IMR-90 (cell line): ENCODE results near the gene NTF3. TPM values are rescaled to one million over a fixed set of nuclear protein-coding genes. Genes with fewer than 3 reads are reported as not detected.

Experiments used
- ATAC-seq: fragments of 200-7000 bp; cut with Tn5 transposase; 2 replicates; pipeline ENCODE4 v1.9.1; 2020; ENCODE audit warnings: low read depth, mild to moderate bottlenecking, moderate library complexity
- BruUV-seq: library from RNA; stranded (reverse); fragments of 400-500 nt; replicated peaks from 2 replicates; lab custom pipeline; 2021; lab: Mats Ljungman, UMichigan
- CTCF ChIA-PET: fragments of 300-600 bp; formaldehyde crosslinking; extraction: SDS; loops from one replicate; lab custom pipeline; 2021; ENCODE audit warnings: antibody characterized with exemption; lab: Yijun Ruan, JAX
- POLR2A ChIA-PET: fragments of 300-600 bp; sonication (Branson Sonifier 250); formaldehyde crosslinking; loops from one replicate; lab custom pipeline; 2022; ENCODE audit warnings: antibody characterized with exemption; ENCODE audit not compliant: unreplicated experiment; lab: Charles Lee
- DNase-seq: peaks from one replicate; pipeline ENCODE4 v3.0.0; 2013
- H2AFZ ChIP-seq: replicated peaks from 2 replicates; pipeline ENCODE3; 2013; ENCODE audit warnings: low read length, mild to moderate bottlenecking; ENCODE audit not compliant: poor library complexity
- H2AK5ac ChIP-seq: 2 replicates; pipeline ENCODE4 v1.6.1; 2013; ENCODE audit warnings: low read depth, low read length, inconsistent platforms
- H2AK9ac ChIP-seq: replicated peaks from 2 replicates; pipeline ENCODE3; 2013; ENCODE audit warnings: mild to moderate bottlenecking, low read depth, low read length, moderate library complexity; ENCODE audit not compliant: poor library complexity
- H2BK120ac ChIP-seq: 2 replicates; pipeline ENCODE4 v1.6.1; 2013; ENCODE audit warnings: low read depth, low read length, inconsistent platforms
- H2BK15ac ChIP-seq: 3 replicates; pipeline ENCODE4 v1.6.1; 2013; ENCODE audit warnings: low read depth, low read length, inconsistent platforms
- H2BK20ac ChIP-seq: 2 replicates; pipeline ENCODE4 v1.6.1; 2013; ENCODE audit warnings: low read depth, mild to moderate bottlenecking, inconsistent platforms, low read length, moderate library complexity
- H2BK5ac ChIP-seq: 2 replicates; pipeline ENCODE4 v1.6.1; 2013; ENCODE audit warnings: mild to moderate bottlenecking, low read depth, low read length, inconsistent platforms; ENCODE audit not compliant: poor library complexity, severe bottlenecking
- H3K14ac ChIP-seq: replicated peaks from 2 replicates; pipeline ENCODE4 v1.6.1; 2013; ENCODE audit warnings: low read depth, low read length, inconsistent platforms
- H3K18ac ChIP-seq: 2 replicates; pipeline ENCODE4 v1.6.1; 2013; ENCODE audit warnings: low read depth, low read length, control low read depth
- H3K23ac ChIP-seq: 2 replicates; pipeline ENCODE4 v1.6.1; 2013; ENCODE audit warnings: low read depth, low read length, inconsistent platforms
- H3K27ac ChIP-seq: 2 replicates; pipeline ENCODE4 v1.5.1; 2013; ENCODE audit warnings: mild to moderate bottlenecking, control low read depth, low read length; ENCODE audit not compliant: insufficient read depth
- H3K27me3 ChIP-seq: 2 replicates; pipeline ENCODE4 v1.6.1; 2013; ENCODE audit warnings: low read length; ENCODE audit not compliant: control insufficient read depth, insufficient read depth
- H3K36me3 ChIP-seq: 2 replicates; pipeline ENCODE4 v1.6.1; 2013; ENCODE audit warnings: low read length, mixed read lengths; ENCODE audit not compliant: control insufficient read depth, insufficient read depth
- H3K4ac ChIP-seq: 2 replicates; pipeline ENCODE4 v1.6.1; 2013; ENCODE audit warnings: low read depth, low read length, inconsistent platforms
- H3K4me1 ChIP-seq: 2 replicates; pipeline ENCODE4 v1.6.1; 2013; ENCODE audit warnings: low read length, mixed read lengths; ENCODE audit not compliant: control insufficient read depth, insufficient read depth
- H3K4me2 ChIP-seq: 2 replicates; pipeline ENCODE4 v1.6.1; 2013; ENCODE audit warnings: low read depth, mild to moderate bottlenecking, control low read depth, low read length, moderate library complexity
- H3K4me3 ChIP-seq: 2 replicates; pipeline ENCODE4 v1.5.1; 2013; ENCODE audit warnings: low read depth, mild to moderate bottlenecking, control low read depth, low read length, moderate library complexity; ENCODE audit not compliant: insufficient read depth
- H3K56ac ChIP-seq: 2 replicates; pipeline ENCODE4 v1.6.1; 2013; ENCODE audit warnings: low read length, inconsistent platforms; ENCODE audit not compliant: insufficient read depth; ENCODE audit errors: extremely low read depth
- H3K79me1 ChIP-seq, 2 experiments: 2 replicates each; pipeline ENCODE4 v1.6.1; 2013; ENCODE audit warnings: low read length in 2 of 2, inconsistent platforms in 1 of 2, low read depth in 1 of 2
- H3K9ac ChIP-seq: 2 replicates; pipeline ENCODE4 v1.6.1; 2013; ENCODE audit warnings: low read depth, low read length, control low read depth
- H3K9me1 ChIP-seq: 2 replicates; pipeline ENCODE4 v1.6.1; 2013; ENCODE audit warnings: low read length, inconsistent platforms; ENCODE audit not compliant: insufficient read depth
- H3K9me3 ChIP-seq: 2 replicates; pipeline ENCODE4 v1.6.1; 2013; ENCODE audit warnings: low read length; ENCODE audit not compliant: control insufficient read depth, insufficient read depth
- H4K20me1 ChIP-seq: 2 replicates; pipeline ENCODE4 v1.6.1; 2013; ENCODE audit warnings: low read length, inconsistent platforms; ENCODE audit not compliant: insufficient read depth
- H4K5ac ChIP-seq: 2 replicates; pipeline ENCODE4 v1.6.1; 2013; ENCODE audit warnings: mild to moderate bottlenecking, low read depth, low read length, control low read depth
- H4K8ac ChIP-seq, 2 experiments: 2 replicates each; pipeline ENCODE4 v1.6.1; 2013; ENCODE audit warnings: low read depth in 2 of 2, low read length in 2 of 2, control low read depth in 1 of 2, inconsistent platforms in 1 of 2
- H4K91ac ChIP-seq: 2 replicates; pipeline ENCODE4 v1.6.1; 2013; ENCODE audit warnings: low read depth, low read length, inconsistent platforms; ENCODE audit not compliant: insufficient read depth
- BHLHE40 ChIP-seq: fragments of 150-350 bp; IDR thresholded peaks from 2 replicates; pipeline ENCODE4 v1.6.1; 2016; ENCODE audit warnings: mild to moderate bottlenecking, low read depth, low read length
- CEBPB ChIP-seq: IDR thresholded peaks from 2 replicates; pipeline ENCODE4 v1.6.1; 2012; ENCODE audit warnings: low read depth, low read length, improper control_type of control experiment
- CHD1 ChIP-seq: IDR thresholded peaks from 2 replicates; pipeline ENCODE4 v1.6.1; 2012; ENCODE audit warnings: low read depth, low read length, improper control_type of control experiment
- MAFK ChIP-seq: IDR thresholded peaks from 2 replicates; pipeline ENCODE4 v1.6.1; 2012; ENCODE audit warnings: low read depth, low read length, improper control_type of control experiment
- MAZ ChIP-seq: IDR thresholded peaks from 2 replicates; pipeline ENCODE4 v1.6.1; 2012; ENCODE audit warnings: low read depth, mild to moderate bottlenecking, low read length, improper control_type of control experiment, moderate library complexity, borderline replicate concordance
- MXI1 ChIP-seq: IDR thresholded peaks from 2 replicates; pipeline ENCODE4 v1.6.1; 2012; ENCODE audit warnings: low read depth, mild to moderate bottlenecking, low read length, moderate library complexity, borderline replicate concordance
- NFE2L2 ChIP-seq: fragments of 150-350 bp; IDR thresholded peaks from 2 replicates; pipeline ENCODE4 v1.6.1; 2016; ENCODE audit warnings: low read depth, mild to moderate bottlenecking, low read length
- POLR2A ChIP-seq: IDR thresholded peaks from 2 replicates; pipeline ENCODE4 v1.6.1; 2012; ENCODE audit warnings: mild to moderate bottlenecking, low read depth, low read length
- RAD21 ChIP-seq: IDR thresholded peaks from 2 replicates; pipeline ENCODE4 v1.6.1; 2012; ENCODE audit warnings: low read length, improper control_type of control experiment
- RCOR1 ChIP-seq: IDR thresholded peaks from 2 replicates; pipeline ENCODE4 v1.6.1; 2012; ENCODE audit warnings: mild to moderate bottlenecking, low read length, improper control_type of control experiment; ENCODE audit not compliant: insufficient replicate concordance
- RFX5 ChIP-seq: IDR thresholded peaks from 2 replicates; pipeline ENCODE4 v1.8.0; 2012; ENCODE audit warnings: low read depth, mild to moderate bottlenecking, low read length, moderate library complexity
- SMC3 ChIP-seq: fragments of 150-350 bp; IDR thresholded peaks from 2 replicates; pipeline ENCODE4 v1.6.1; 2016; ENCODE audit warnings: low read depth, mild to moderate bottlenecking, antibody characterized with exemption, low read length, moderate library complexity
- WGBS, 2 experiments: methylation state at CpG; one replicate each; pipeline versions ENCODE4 v1.1.5 to v1.1.7; 2013; ENCODE audit warnings: missing lambda C conversion rate in 2 of 2; ENCODE audit not compliant: insufficient read length in 1 of 2; ENCODE audit errors: extremely low coverage in 2 of 2; 5-methylcytosine and 5-hydroxymethylcytosine counted together
- dilution Hi-C: fragments of 300-500 bp; cut with HindIII; formaldehyde crosslinking; loops from one replicate; pipeline ENCODE4 v1.14.3; 2018; ENCODE audit warnings: low sequenced_read_pairs; ENCODE audit not compliant: unreplicated experiment
- in situ Hi-C: fragments of 300-500 bp; cut with MboI; formaldehyde crosslinking; loops from 3 replicates; pipeline ENCODE4 v1.14.3; 2019; ENCODE audit warnings: low sequenced_read_pairs, inconsistent platforms, mixed read lengths
- intact Hi-C: fragments of 100-400 bp; cut with micrococcal nuclease; formaldehyde crosslinking; loops from 2 replicates; pipeline ENCODE4 v1.10.0; 2022
- polyA plus RNA-seq, 3 experiments: library from polyadenylated mRNA; depleted of rRNA; stranded (reverse); fragments of >200 nt; gene quantifications; 2 replicates each; pipeline ENCODE4 v1.2.3, GENCODE V29; 2012; ENCODE audit warnings: low replicate concordance in 1 of 3
- total RNA-seq: library from RNA; depleted of rRNA; stranded (reverse); fragments of >200 nt; gene quantifications from 2 replicates; pipeline ENCODE4 v1.2.3, GENCODE V29; 2012
- TF ChIP-seq, protein P1 (sequence below): fragments of 150-350 bp; IDR thresholded peaks from 2 replicates; pipeline ENCODE4 v1.6.1; 2016; ENCODE audit warnings: low read depth, mild to moderate bottlenecking, low read length, moderate library complexity, borderline replicate concordance
- TF ChIP-seq, protein P2 (sequence below): fragments of 150-350 bp; IDR thresholded peaks from 2 replicates; pipeline ENCODE4 v1.6.1; 2017; ENCODE audit warnings: mild to moderate bottlenecking, antibody characterized with exemption, low read length, low read depth
- TF ChIP-seq, protein P3 (sequence below): conservative IDR thresholded peaks from 2 replicates; pipeline ENCODE4 v1.5.1; 2012; ENCODE audit warnings: mild to moderate bottlenecking, low read depth, low read length, improper control_type of control experiment

NTF3 gene
- total and polyA plus RNA-seq, 2 of the 4 experiments (the other 2 are of a cell fraction), result 12.2 to 32.4 TPM

DNA sequence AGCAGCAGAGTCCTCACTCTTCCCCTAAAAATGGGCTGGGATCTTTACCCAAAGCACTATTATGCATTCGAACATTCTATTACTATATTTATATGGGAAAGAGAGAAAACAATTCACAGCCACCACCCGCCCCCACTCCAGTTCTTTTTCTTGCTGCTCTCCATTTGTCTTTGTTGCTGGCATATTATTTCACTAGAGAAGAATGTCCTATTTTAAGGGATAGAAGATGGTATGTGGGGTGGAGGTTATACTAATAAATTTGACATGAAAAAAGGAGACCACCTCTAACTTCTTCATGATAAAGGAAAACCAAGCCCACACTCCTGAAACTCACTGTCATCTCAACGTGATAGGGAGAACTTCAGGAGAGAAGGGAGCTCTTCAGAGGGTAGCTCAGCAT lies 28.5 kb upstream of the NTF3 start:
- H3K9me3 ChIP-seq, result no peaks in the 10 kb centered on the region
- H3K36me3 ChIP-seq, result no peaks in the 10 kb centered on the region
- CTCF ChIA-PET, result no interaction called here
- no peak overlapping the region for H3K23ac ChIP-seq
- no peak for ATAC-seq
- H2BK120ac ChIP-seq, result no peak overlapping the region
- no peak overlapping the region for H4K5ac ChIP-seq
- no peak overlapping the region for H3K9ac ChIP-seq
- POLR2A ChIA-PET, result no interaction called here
- no peaks in the 10 kb centered on the region for H3K9me1 ChIP-seq
- no peaks in the 10 kb centered on the region for H3K79me1 ChIP-seq
- no peak overlapping the region for H2AK5ac ChIP-seq
- dilution Hi-C loops, result no loop called here
- H2BK20ac ChIP-seq, result no peak overlapping the region
- TF ChIP-seq, protein P1, sequence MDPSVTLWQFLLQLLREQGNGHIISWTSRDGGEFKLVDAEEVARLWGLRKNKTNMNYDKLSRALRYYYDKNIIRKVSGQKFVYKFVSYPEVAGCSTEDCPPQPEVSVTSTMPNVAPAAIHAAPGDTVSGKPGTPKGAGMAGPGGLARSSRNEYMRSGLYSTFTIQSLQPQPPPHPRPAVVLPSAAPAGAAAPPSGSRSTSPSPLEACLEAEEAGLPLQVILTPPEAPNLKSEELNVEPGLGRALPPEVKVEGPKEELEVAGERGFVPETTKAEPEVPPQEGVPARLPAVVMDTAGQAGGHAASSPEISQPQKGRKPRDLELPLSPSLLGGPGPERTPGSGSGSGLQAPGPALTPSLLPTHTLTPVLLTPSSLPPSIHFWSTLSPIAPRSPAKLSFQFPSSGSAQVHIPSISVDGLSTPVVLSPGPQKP, result no peak
- no peak for TF ChIP-seq RAD21
- TF ChIP-seq CEBPB, result no peak
- no peak for TF ChIP-seq POLR2A
- TF ChIP-seq BHLHE40, result no peak
- TF ChIP-seq RFX5, result no peak
- no peak for TF ChIP-seq CHD1
- TF ChIP-seq MAZ, result no peak
- TF ChIP-seq MAFK, result no peak
- TF ChIP-seq, protein P2, sequence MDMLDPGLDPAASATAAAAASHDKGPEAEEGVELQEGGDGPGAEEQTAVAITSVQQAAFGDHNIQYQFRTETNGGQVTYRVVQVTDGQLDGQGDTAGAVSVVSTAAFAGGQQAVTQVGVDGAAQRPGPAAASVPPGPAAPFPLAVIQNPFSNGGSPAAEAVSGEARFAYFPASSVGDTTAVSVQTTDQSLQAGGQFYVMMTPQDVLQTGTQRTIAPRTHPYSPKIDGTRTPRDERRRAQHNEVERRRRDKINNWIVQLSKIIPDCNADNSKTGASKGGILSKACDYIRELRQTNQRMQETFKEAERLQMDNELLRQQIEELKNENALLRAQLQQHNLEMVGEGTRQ, result no peak
- TF ChIP-seq NFE2L2, result no peak
- no peak for TF ChIP-seq SMC3
- TF ChIP-seq RCOR1, result no peak
- no peak for TF ChIP-seq MXI1
- TF ChIP-seq, protein P3, sequence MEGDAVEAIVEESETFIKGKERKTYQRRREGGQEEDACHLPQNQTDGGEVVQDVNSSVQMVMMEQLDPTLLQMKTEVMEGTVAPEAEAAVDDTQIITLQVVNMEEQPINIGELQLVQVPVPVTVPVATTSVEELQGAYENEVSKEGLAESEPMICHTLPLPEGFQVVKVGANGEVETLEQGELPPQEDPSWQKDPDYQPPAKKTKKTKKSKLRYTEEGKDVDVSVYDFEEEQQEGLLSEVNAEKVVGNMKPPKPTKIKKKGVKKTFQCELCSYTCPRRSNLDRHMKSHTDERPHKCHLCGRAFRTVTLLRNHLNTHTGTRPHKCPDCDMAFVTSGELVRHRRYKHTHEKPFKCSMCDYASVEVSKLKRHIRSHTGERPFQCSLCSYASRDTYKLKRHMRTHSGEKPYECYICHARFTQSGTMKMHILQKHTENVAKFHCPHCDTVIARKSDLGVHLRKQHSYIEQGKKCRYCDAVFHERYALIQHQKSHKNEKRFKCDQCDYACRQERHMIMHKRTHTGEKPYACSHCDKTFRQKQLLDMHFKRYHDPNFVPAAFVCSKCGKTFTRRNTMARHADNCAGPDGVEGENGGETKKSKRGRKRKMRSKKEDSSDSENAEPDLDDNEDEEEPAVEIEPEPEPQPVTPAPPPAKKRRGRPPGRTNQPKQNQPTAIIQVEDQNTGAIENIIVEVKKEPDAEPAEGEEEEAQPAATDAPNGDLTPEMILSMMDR, result no peak
- no peak overlapping the region for H2BK15ac ChIP-seq
- H3K4me1 ChIP-seq, result no peaks in the 10 kb centered on the region
- H3K4ac ChIP-seq, result no peak overlapping the region
- no peak overlapping the region for H2BK5ac ChIP-seq
- intact Hi-C loops, result no loop called here
- H4K8ac ChIP-seq, result no peak overlapping the region
- H3K18ac ChIP-seq, result no peak overlapping the region
- no peak overlapping the region for H3K27ac ChIP-seq
- H3K4me2 ChIP-seq, result no peak overlapping the region
- in situ Hi-C loops, result no loop called here
- DNase-seq, result no peak
- no peaks in the 10 kb centered on the region for H4K20me1 ChIP-seq
- no peak overlapping the region for H3K14ac ChIP-seq
- H3K56ac ChIP-seq, result no peak overlapping the region
- WGBS, 2 experiments, result no CpG with 5 or more reads among the region's 3 CpGs
- no peak overlapping the region for H2AK9ac ChIP-seq
- no peak overlapping the region for H3K4me3 ChIP-seq
- no peak overlapping the region for H2AFZ ChIP-seq
- BruUV-seq, result no TSS peak
- H3K27me3 ChIP-seq, result peaks cover 31% of the 10 kb centered on the region
- no peak overlapping the region for H4K91ac ChIP-seq
